Pancreas (tissue), 10 donors: ENCODE results near the gene PLPP4. TPM values are rescaled to one million over a fixed set of nuclear protein-coding genes. Genes with fewer than 3 reads are reported as not detected.

Experiments used
- ATAC-seq, 4 donors: fragments of 200-7000 bp; cut with Tn5 transposase; one replicate each; pipeline versions ENCODE4 v1.8.0 to v1.9.1; 2020; ENCODE audit warnings: mild to moderate bottlenecking in 4 of 4, moderate library complexity in 4 of 4
- DNase-seq, 6 donors: peaks; one replicate each; pipeline ENCODE4 v3.0.0-alpha.2; 2020
- FAIRE-seq: peaks from 2 replicates; lab custom pipeline; 2012; peaks lifted over from hg19 to GRCh38; lab: Jason Lieb, UNC
- H3K27ac ChIP-seq, 4 donors: fragments of 200-600 bp; sonication (generic); 1 replicate in 3 of 4; 2 replicates in 1 of 4; pipeline versions ENCODE4 v1.5.0 to v1.8.0; 2020
- H3K27me3 ChIP-seq, 4 donors: fragments of 200-600 bp; one replicate each; pipeline ENCODE4 v1.8.0; 2021
- H3K36me3 ChIP-seq, 3 donors: fragments of 200-600 bp; sonication (generic) in 1 of 3; one replicate each; pipeline versions ENCODE4 v1.5.0 to v1.8.0; 2020 to 2021
- H3K4me1 ChIP-seq, 3 donors: fragments of 200-600 bp; one replicate each; pipeline ENCODE4 v1.8.0; 2021
- H3K4me3 ChIP-seq, 4 donors: fragments of 200-600 bp; sonication (generic) in 2 of 4; one replicate each; pipeline versions ENCODE4 v1.5.0 to v1.8.0; 2020 to 2021
- H3K9me3 ChIP-seq, 4 donors: fragments of 200-600 bp; one replicate each; pipeline ENCODE4 v1.8.0; 2021
- CTCF ChIP-seq, 4 donors: fragments of 200-600 bp; sonication (generic) in 3 of 4; IDR thresholded peaks; one replicate each; pipeline versions ENCODE4 v1.5.0 to v1.8.0; 2021; ENCODE audit warnings: antibody characterized with exemption in 4 of 4
- WGBS, 2 donors: extraction: QIAGEN DNeasy Blood & Tissue Kit; methylation state at CpG; one replicate each; pipeline ENCODE4 v1.1.7; 2013; 5-methylcytosine and 5-hydroxymethylcytosine counted together
- intact Hi-C, 3 donors: fragments of 100-400 bp; cut with DNase I; formaldehyde crosslinking; loops; one replicate each; pipeline versions ENCODE4 v1.11.1 to v1.14.2; 2022
- polyA plus RNA-seq, 2 donors: library from polyadenylated mRNA; stranded (reverse); fragments of 200-250 nt; gene quantifications; one replicate each; pipeline ENCODE4 v1.2.3, GENCODE V29; 2013
- total RNA-seq, 6 donors: library from RNA; stranded (reverse); fragmentation: NEBNext Ultra II Directional in 4 of 6; extraction: Animal tissue kit (Norgen Biotek cat#: 25700) in 4 of 6; gene quantifications; one replicate each; pipeline versions ENCODE4 v1.2.1 to v1.2.4, GENCODE V29; 2021 to 2023
- donor health status: healthy with polysubstance abuse.
- donor health status: DM: no; HTN: no; CAD: no; lungs with moderate emphysema.
- donor health status: DM: no; HTN: no; CAD: no.
- donor health status: control.
- donor health status: control.
- donor health status: Bipolar disorder and iron deficiency.
- donor health status: DM: yes; HTN: yes; CAD: no.
- donor health status: DM: no; HTN: no; CAD: no.
- donor health status: DM: no; HTN: no; CAD: no.
- donor health status: DM: yes; HTN: yes; CAD: no.

PLPP4 gene
- total and polyA plus RNA-seq, 8 donors, result 0.07 to 1.7 (median 0.08) TPM; not detected in 5

GRCh38 chr10:120426306-120426705 lies 30.7 kb upstream of the PLPP4 start:
- intact Hi-C loops, result loop anchor here in 1 of 3 donors (10.0 kb wide), 1 partner anchor 308 kb away; no protein-coding TSS in a partner anchor
- TF ChIP-seq CTCF (IDR thresholded peaks at IDR 0.05), result no peak
- Histone ChIP-seq H3K36me3 (no peaks in the 10 kb centered on the region), H3K9me3 (no peaks in the 10 kb centered on the region), H3K4me1 (no peaks in the 10 kb centered on the region), H3K4me3 (no peak overlapping the region), H3K27me3 (no peaks in the 10 kb centered on the region), H3K27ac (no peak overlapping the region)
- WGBS, 2 donors, result 57 to 66% methylated on average over 3 of the region's 3 CpGs
- no peak for FAIRE-seq
- no peak for DNase-seq
- ATAC-seq, result no peak

- no peak for TF ChIP-seq CTCF (IDR thresholded peaks at IDR 0.05)
- Histone ChIP-seq H3K27me3 (no peaks in the 10 kb centered on the region), H3K4me3 (no peak overlapping the region), H3K4me1 (no peaks in the 10 kb centered on the region), H3K9me3 (no peaks in the 10 kb centered on the region), H3K36me3 (no peaks in the 10 kb centered on the region), H3K27ac (no peak overlapping the region)
- ATAC-seq, result no peak
- intact Hi-C loops, result loop anchor here in 1 of 3 donors (10.0 kb wide), 1 partner anchor 306 kb away; no protein-coding TSS in a partner anchor
- WGBS, 2 donors, result 55 to 68% methylated on average over 5 of the region's 5 CpGs
- DNase-seq, result no peak
- no peak for FAIRE-seq
These were observed 28.3 kb upstream of the PLPP4 start for GRCh38 chr10:120428754-120429153.

GRCh38 chr10:120429395-120429794 lies 27.6 kb upstream of the PLPP4 start:
- Histone ChIP-seq H3K4me3 (no peak overlapping the region), H3K27ac (no peak overlapping the region), H3K9me3 (no peaks in the 10 kb centered on the region), H3K27me3 (no peaks in the 10 kb centered on the region), H3K4me1 (no peaks in the 10 kb centered on the region), H3K36me3 (no peaks in the 10 kb centered on the region)
- DNase-seq, result no peak
- no peak for FAIRE-seq
- intact Hi-C loops, result loop anchor here in 1 of 3 donors (10.0 kb wide), 1 partner anchor 305 kb away; no protein-coding TSS in a partner anchor
- no peak for TF ChIP-seq CTCF (IDR thresholded peaks at IDR 0.05)
- ATAC-seq, result no peak
- 54 to 70% methylated on average over 5 of the region's 5 CpGs for WGBS, 2 donors

GRCh38 chr10:120431251-120431651 lies 25.8 kb upstream of the PLPP4 start:
- no peak overlapping the region for H3K4me3 ChIP-seq
- TF ChIP-seq CTCF (IDR thresholded peaks at IDR 0.05), result no peak
- 67 to 73% methylated on average over 8 of the region's 8 CpGs for WGBS, 2 donors
- FAIRE-seq, result no peak
- DNase-seq, result no peak
- no peaks in the 10 kb centered on the region for H3K36me3 ChIP-seq
- H3K9me3 ChIP-seq, result no peaks in the 10 kb centered on the region
- H3K4me1 ChIP-seq, result no peaks in the 10 kb centered on the region
- no peak for ATAC-seq
- intact Hi-C loops, result no loop called here
- H3K27me3 ChIP-seq, result no peaks in the 10 kb centered on the region
- no peak overlapping the region for H3K27ac ChIP-seq

- no peak for ATAC-seq
- Histone ChIP-seq H3K9me3 (no peaks in the 10 kb centered on the region), H3K36me3 (no peaks in the 10 kb centered on the region), H3K27me3 (no peaks in the 10 kb centered on the region), H3K4me3 (no peak overlapping the region), H3K4me1 (no peaks in the 10 kb centered on the region), H3K27ac (no peak overlapping the region)
- 59 to 64% methylated on average over 3 of the region's 3 CpGs for WGBS, 2 donors
- no peak for TF ChIP-seq CTCF (IDR thresholded peaks at IDR 0.05)
- no peak for DNase-seq
- FAIRE-seq, result no peak
- intact Hi-C loops, result no loop called here
These were observed 24.8 kb upstream of the PLPP4 start for GRCh38 chr10:120432209-120432608.
